Right renal pelvis (tissue), 4 donors: ENCODE data around the gene RUNX1. TPM values are rescaled to one million over a fixed set of nuclear protein-coding genes. Genes with fewer than 3 reads are reported as not detected.

Experiments used
- DNase-seq, 4 donors: peaks; one replicate each; pipeline ENCODE4 v3.0.0-alpha.2; 2013; ENCODE audit warnings: low read depth in 4 of 4, low spot score in 3 of 4, missing footprints in 1 of 4
- polyA plus RNA-seq, 4 donors: library from polyadenylated mRNA; unstranded; fragments of 120-200 nt; gene quantifications; one replicate each; pipeline ENCODE4 v1.2.1, GENCODE V29; 2013; ENCODE audit not compliant: insufficient read length in 4 of 4

Gene RUNX1
- polyA plus RNA-seq, 4 donors: 2.2 to 3.6 (median 2.4) TPM

- no peak for DNase-seq
Measured at GRCh38 chr21:35062016-35062415, 12.9 kb upstream of the RUNX1 start.

GRCh38 chr21:35059742-35060141 lies 10.6 kb upstream of the RUNX1 start:
- DNase-seq: no peak

- no peak for DNase-seq
Measured at GRCh38 chr21:35058058-35058457, 9.0 kb upstream of the RUNX1 start.

GRCh38 chr21:35057428-35057827 lies 8.3 kb upstream of the RUNX1 start:
- no peak for DNase-seq

- no peak for DNase-seq
Measured at GRCh38 chr21:35053356-35054096, 4.4 kb upstream of the RUNX1 start.

- no peak for DNase-seq
Measured at GRCh38 chr21:35052801-35053200, 3.7 kb upstream of the RUNX1 start.

- no peak for DNase-seq
Measured at GRCh38 chr21:35051287-35051818, 2.3 kb upstream of the RUNX1 start.

GRCh38 chr21:35050348-35051286 lies 1.5 kb upstream of the RUNX1 start:
- no peak for DNase-seq

- no peak for DNase-seq
Measured at GRCh38 chr21:35048183-35048601, 910 bp downstream of the RUNX1 start.

- DNase-seq: no peak
Measured at GRCh38 chr21:35046880-35047229, 2.2 kb downstream of the RUNX1 start.

GRCh38 chr21:35046263-35046624 lies 2.9 kb downstream of the RUNX1 start:
- DNase-seq: no peak

- DNase-seq: no peak
Measured at GRCh38 chr21:35045542-35046262, 3.4 kb downstream of the RUNX1 start.

- no peak for DNase-seq
Measured at GRCh38 chr21:35044770-35045541, 4.1 kb downstream of the RUNX1 start.

GRCh38 chr21:35044128-35044527 lies 5.0 kb downstream of the RUNX1 start:
- DNase-seq: no peak

- DNase-seq: no peak
Measured at GRCh38 chr21:35043549-35043948, 5.6 kb downstream of the RUNX1 start.

GRCh38 chr21:35042836-35043235 lies 6.3 kb downstream of the RUNX1 start:
- no peak for DNase-seq

- DNase-seq: no peak
Measured at GRCh38 chr21:35041881-35042280, 7.2 kb downstream of the RUNX1 start.

- no peak for DNase-seq
Measured at GRCh38 chr21:35041122-35041521, 8.0 kb downstream of the RUNX1 start.

- DNase-seq: no peak
Measured at GRCh38 chr21:35039595-35040289, 9.4 kb downstream of the RUNX1 start.
